Nephron (organoid): Measurements from ENCODE around the gene GNAI3.

Source experiments
- H3K27ac Mint-ChIP-seq, 3 experiments: 2 replicates each; pipeline ENCODE4 v1.8.0; 2020; ENCODE audit warnings: mixed read lengths in 3 of 3, mild to moderate bottlenecking in 2 of 3, moderate library complexity in 1 of 3
- H3K27me3 Mint-ChIP-seq: 2 replicates; pipeline ENCODE4 v1.8.0; 2021; ENCODE audit warnings: low read depth, mild to moderate bottlenecking, moderate library complexity, mixed read lengths
- H3K36me3 Mint-ChIP-seq: 2 replicates; pipeline ENCODE4 v1.8.0; 2020; ENCODE audit warnings: low read depth, mixed read lengths
- H3K4me1 Mint-ChIP-seq: 2 replicates; pipeline ENCODE4 v1.8.0; 2020; ENCODE audit warnings: mixed read lengths
- H3K4me3 Mint-ChIP-seq, 3 experiments: 2 replicates each; pipeline ENCODE4 v1.8.0; 2020; ENCODE audit warnings: mild to moderate bottlenecking in 3 of 3, mixed read lengths in 3 of 3, moderate library complexity in 2 of 3
- H3K9me3 Mint-ChIP-seq: 2 replicates; pipeline ENCODE4 v1.8.0; 2020; ENCODE audit warnings: mixed read lengths
- CTCF ChIP-seq, 3 experiments: fragments of 200-600 bp; sonication (generic); IDR thresholded peaks; one replicate each; pipeline ENCODE4 v1.5.0; 2021; ENCODE audit warnings: antibody characterized with exemption in 3 of 3; ENCODE audit not compliant: unreplicated experiment in 3 of 3

The GNAI3 gene

GRCh38 chr1:109611308-109611990 is 63.0 kb downstream of the GNAI3 start:
- Mint-ChIP-seq H3K27ac (no peak overlapping the region), H3K4me3 (no peak overlapping the region), H3K36me3 (no peaks in the 10 kb centered on the region), H3K4me1 (peaks cover 2% of the 10 kb centered on the region), H3K27me3 (no peaks in the 10 kb centered on the region), H3K9me3 (no peaks in the 10 kb centered on the region)
- TF ChIP-seq CTCF (IDR thresholded peaks at IDR 0.05; ENCODE audit: unreplicated experiment in 3 of 3): no peak

- H3K4me3 Mint-ChIP-seq: no peak overlapping the region
- no peaks in the 10 kb centered on the region for H3K36me3 Mint-ChIP-seq
- H3K4me1 Mint-ChIP-seq: peaks cover 17% of the 10 kb centered on the region
- no peaks in the 10 kb centered on the region for H3K27me3 Mint-ChIP-seq
- no peaks in the 10 kb centered on the region for H3K9me3 Mint-ChIP-seq
- H3K27ac Mint-ChIP-seq: peak overlapping the region in 1 of 3 experiments; percentile 13
- TF ChIP-seq CTCF (IDR thresholded peaks at IDR 0.05; ENCODE audit: unreplicated experiment in 3 of 3): no peak
Observed at GRCh38 chr1:109613361-109614147, 65.1 kb downstream of the GNAI3 start.

GRCh38 chr1:109615879-109616278 is 67.5 kb downstream of the GNAI3 start:
- TF ChIP-seq CTCF (IDR thresholded peaks at IDR 0.05; ENCODE audit: unreplicated experiment in 3 of 3): no peak
- Mint-ChIP-seq H3K9me3 (no peaks in the 10 kb centered on the region), H3K4me3 (no peak overlapping the region), H3K36me3 (no peaks in the 10 kb centered on the region), H3K4me1 (peaks cover 28% of the 10 kb centered on the region), H3K27me3 (no peaks in the 10 kb centered on the region), H3K27ac (peak overlapping the region; percentile 37 to 86 (median 60))

GRCh38 chr1:109616391-109616790 is 68.0 kb downstream of the GNAI3 start:
- Mint-ChIP-seq H3K9me3 (no peaks in the 10 kb centered on the region), H3K4me1 (peaks cover 29% of the 10 kb centered on the region), H3K36me3 (no peaks in the 10 kb centered on the region), H3K27me3 (no peaks in the 10 kb centered on the region), H3K27ac (peak overlapping the region; percentile 37 to 86 (median 60)), H3K4me3 (peak overlapping the region; percentile 8 to 37 (median 26))
- no peak for TF ChIP-seq CTCF (IDR thresholded peaks at IDR 0.05; ENCODE audit: unreplicated experiment in 3 of 3)

GRCh38 chr1:109617291-109617801 is 68.9 kb downstream of the GNAI3 start:
- Mint-ChIP-seq H3K27ac (peak overlapping the region; percentile 37 to 86 (median 60)), H3K4me3 (peak overlapping the region; percentile 37 to 68 (median 52)), H3K4me1 (peaks cover 39% of the 10 kb centered on the region), H3K9me3 (no peaks in the 10 kb centered on the region), H3K27me3 (no peaks in the 10 kb centered on the region), H3K36me3 (no peaks in the 10 kb centered on the region)
- no peak for TF ChIP-seq CTCF (IDR thresholded peaks at IDR 0.05; ENCODE audit: unreplicated experiment in 3 of 3)
